Iris pigment epithelial cell (primary cell): ENCODE data around the gene DSC2.
"Not testable (repeated sequence)": the region's sequence is repeated elsewhere in the genome, so short reads cannot be mapped to it uniquely, and the experiment has no call there.

Experiments used
- DNase-seq: peaks from one replicate; pipeline ENCODE4 v3.0.0-alpha.2; 2011; ENCODE audit warnings: low read depth

DSC2 gene

GRCh38 chr18:31102025-31102684 is at the start of gene DSC2:
Gene DSC2, minus strand, starts transcription at chr18:31102421. Its CDS starts 450 bp downstream, at chr18:31101971.
- DNase-seq: no peak

DNA sequence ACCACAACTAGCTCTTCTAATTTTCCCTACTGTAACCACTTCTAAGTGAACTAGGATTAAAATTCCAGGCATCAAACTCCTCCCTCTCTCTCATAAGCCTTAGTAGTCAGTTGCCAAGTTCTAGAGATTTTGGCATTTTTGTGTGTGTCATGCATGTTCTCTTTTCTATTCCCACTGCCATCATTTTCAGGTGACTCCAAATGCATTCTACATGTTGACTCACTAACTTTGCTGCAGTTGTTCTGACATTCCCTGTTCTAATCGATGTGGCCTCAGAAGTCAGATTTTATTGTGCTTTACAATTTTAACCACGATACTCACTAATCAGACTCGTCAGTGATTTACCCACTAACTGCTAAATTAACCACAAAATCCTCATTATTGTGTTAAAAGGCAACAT is 47.1 kb upstream of the DSC2 start:
- peak; percentile 2 for DNase-seq

- no peak for DNase-seq
These were observed 46.4 kb upstream of the DSC2 start for GRCh38 chr18:31148600-31148999.

- DNase-seq: no peak
These were observed 44.6 kb upstream of the DSC2 start for GRCh38 chr18:31146809-31147208.

DNA sequence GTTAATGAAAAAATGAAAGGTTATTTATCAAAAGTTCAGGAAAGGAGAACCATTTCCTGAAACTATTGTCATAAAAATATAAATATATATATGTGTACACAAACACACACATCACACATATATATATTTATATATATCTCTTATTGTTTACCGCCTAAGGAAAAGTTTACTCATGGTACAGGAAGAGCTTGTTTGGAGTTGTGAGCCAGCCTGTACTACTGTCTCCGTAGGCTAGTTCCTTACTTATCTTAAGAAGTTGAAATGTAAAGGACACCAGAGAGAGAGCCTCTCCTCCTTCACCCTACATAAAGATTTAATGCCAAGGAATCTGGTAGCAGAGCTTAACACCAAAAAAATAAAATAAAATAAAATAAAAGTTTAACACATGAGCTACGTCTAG is 40.8 kb upstream of the DSC2 start:
- DNase-seq: no peak

- DNase-seq: no peak
These were observed 36.5 kb upstream of the DSC2 start for GRCh38 chr18:31138709-31139108.

DNA sequence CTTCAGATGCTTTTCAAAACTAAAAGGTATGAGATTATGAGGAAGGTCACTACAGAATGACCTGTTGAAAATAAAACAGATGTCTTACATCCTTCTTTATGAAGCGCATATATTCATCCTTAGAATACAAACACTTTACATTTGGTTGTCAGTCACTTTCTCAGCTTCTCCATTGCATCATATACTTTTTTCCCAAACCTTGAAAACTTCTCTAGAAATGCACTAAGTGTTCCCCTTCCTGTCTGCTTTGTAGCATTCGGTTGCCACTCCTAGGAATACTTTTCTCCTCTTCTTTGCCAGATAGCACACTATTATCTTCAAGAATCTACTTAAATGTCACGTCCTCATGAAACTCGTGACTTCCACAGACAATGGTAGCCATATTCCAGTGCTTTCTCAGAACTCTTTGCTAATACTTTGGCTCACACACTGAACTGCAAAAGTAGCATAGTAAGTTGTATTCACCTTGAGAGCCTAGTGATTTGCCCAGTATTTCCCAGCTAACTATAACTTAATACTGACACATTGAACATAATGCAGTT is 32.8 kb upstream of the DSC2 start:
- DNase-seq: no peak

DNA sequence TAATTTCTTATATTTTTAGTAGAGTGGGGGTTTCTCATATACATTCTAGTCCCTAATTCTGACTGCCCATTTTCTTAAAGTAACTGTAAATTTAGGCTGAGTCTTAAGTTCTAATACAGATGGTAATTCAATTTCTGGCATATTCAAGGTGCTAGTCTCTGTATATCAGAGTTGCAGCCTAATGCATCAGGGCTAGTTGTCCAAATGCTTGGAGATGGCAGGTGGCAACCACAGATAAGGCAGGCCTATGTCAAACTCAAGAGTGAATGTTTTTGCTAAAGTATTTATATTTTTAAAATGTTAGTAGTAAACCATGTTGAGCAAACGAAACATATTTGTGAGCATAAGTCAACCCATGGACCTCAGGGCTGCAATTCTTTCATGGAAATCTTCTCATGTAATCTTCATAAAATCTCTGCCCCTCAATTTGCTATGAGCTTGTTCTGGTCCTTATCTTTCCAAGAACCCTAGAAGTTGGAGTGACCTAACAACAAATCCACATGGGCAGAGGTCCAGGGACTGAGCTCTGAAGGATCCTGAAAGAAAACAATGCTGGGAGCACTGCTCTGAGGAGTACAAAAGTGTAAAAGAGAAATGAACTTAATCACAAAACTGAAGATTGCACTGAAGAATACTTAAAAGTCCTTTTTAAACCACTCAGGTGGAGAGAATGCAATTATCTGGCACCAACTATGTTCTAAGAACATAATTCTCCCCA is 27.3 kb upstream of the DSC2 start:
- DNase-seq: no peak

- DNase-seq: no peak
These were observed 23.7 kb upstream of the DSC2 start for GRCh38 chr18:31125878-31126277.

DNA sequence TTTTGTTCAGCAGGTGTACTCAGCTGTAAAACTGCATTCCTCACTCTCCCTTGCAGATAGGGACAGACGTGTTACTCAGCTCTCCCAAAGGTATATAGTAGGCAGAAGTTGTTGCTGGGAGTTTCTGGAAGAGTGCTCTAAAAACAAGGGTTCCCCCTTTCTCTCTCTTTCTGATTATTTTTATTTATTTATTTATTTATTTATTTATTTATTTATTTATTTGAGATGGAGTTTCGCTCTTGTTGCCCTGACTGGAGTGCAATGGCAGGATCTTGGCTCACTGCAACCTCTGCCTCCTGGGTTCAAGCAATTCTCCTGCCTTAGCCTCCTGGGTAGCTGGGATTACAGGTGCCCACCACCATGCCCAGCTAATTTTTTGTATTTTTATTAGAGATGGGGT is 20.9 kb upstream of the DSC2 start:
- DNase-seq: not testable (repeated sequence)

GRCh38 chr18:31120594-31120993 is 18.4 kb upstream of the DSC2 start:
- no peak for DNase-seq

DNA sequence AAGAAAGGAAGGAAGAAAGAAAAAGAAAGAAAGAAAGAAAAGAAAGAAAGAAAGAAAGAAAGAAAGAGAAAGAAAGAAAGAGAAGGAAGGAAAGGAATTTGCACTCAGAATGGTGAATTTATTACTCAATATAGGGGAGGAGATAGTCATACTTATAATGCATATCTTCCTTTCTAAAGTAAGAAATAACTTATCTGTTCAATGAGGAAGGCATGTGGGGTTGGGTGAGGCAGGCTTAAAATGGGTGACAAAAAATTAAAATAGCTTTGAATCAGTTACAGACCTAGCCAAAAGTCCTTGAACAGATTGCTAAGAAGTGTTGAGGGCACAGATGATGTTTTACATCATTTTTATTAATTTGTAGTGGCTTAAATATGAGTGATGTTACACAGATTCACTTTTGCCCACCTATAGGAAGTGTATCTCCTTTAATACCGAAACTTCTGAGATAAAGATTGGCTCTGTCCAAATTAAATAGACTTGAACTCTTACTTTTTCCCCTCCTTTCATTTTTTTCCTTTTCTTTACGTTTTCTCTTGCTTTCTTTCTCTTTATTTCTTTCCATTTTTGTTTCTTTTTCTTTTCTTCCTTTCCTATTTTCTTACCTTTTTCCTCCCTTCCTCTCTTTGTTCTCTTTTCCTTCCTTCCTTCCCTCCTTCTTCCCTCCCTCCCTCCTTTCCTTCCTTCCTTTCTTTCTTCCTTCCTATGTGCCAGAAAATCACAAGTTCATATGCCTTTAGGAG is 14.8 kb upstream of the DSC2 start:
- DNase-seq: no peak

DNA sequence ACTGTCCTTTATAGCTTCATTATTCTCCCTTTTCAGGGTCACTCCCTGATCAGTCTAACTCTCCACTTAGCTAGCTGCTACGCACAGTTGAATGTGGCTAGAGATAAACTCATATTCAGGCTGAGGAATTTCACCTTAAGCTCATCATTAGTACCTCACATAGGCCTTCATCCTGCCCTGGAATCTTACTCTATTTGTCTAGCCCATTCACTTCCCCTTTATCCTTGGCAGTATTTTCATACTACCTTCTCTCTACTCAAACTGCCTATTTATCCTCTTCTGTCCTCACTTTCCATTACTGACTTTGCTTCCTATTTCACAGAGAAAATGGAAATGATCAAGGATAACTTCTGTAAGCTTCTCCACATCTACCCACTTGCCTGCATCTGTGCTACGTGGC is 10.6 kb upstream of the DSC2 start:
- no peak for DNase-seq

GRCh38 chr18:31105733-31106132 is 3.5 kb upstream of the DSC2 start:
- DNase-seq: no peak

DNA sequence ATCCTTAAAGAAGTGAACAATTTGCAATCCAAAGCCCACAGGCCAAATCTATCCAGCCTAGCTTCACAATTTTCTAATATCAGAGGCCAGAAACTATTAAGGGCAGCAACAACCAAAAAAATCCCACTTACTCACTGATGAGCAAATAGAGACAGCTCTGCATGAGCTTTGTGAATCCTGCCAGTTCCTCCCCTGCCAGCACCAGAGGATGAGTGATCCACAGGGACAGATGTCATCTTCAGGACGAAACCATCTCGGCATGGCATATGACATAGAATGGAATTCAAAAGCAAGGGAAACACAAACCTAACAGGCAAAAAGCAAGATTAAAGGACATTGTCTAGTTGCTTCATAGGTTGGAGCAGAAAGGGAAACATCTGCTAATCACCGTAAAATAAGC is 2.2 kb upstream of the DSC2 start:
- no peak for DNase-seq

DNA sequence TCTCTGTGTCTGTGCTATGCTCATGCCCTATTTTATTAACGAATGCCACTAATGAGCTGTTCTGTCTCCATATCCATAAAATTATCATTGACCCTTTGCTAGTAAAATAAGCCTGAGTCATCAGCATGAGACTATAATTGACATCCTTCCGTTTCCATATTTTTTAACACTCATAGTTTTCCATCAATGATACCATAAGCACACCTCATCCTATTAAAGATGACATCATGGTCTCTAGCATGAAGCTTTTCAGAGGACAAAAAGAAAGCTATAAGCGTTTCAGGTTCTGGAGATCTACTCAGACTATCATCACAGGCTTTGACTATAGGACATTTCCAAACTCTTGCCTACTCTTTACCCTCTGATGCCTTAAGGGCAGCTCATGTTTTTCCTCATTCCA is 1.2 kb upstream of the DSC2 start:
- no peak for DNase-seq

- DNase-seq: no peak
These were observed 720 bp upstream of the DSC2 start for GRCh38 chr18:31102941-31103340.

- no peak for DNase-seq
These were observed 817 bp downstream of the DSC2 start for GRCh38 chr18:31101183-31102024.

DNA sequence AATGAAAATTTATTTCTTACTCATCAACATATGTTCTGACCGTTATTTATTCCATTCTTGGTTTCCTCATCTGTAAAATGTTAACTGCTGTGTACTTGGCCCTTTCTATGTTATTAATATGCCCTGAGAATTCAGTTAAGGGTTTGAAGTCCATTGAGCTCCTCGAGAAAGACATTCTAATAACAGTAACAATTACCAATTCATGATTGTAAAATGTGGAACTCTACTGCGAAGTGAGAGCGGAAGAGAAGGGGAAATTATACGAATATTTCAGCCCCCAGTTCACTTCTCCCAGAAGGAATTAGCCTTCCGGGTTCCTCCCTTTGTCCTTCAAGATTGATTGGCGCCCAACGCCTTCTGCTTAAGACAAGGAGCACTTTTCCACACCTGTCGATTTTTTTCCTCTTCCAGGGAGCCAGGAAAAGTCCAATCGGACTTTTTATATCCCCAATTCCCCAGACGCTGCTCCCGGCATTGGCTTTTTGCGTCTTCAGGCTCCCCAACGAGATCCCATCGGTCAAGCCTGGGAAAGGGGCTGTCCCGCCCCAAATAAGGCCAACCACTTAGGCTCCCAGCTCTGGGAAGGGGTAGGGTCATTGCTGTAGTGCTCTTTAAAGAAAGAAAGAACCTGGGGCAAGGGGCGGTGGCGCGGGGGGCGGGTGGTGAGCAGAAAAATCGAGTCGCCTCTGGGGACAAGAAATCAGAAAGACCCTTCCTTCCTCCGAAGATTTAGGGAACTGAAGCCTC is 1.6 kb downstream of the DSC2 start:
- no peak for DNase-seq

- DNase-seq: no peak
These were observed 2.6 kb downstream of the DSC2 start for GRCh38 chr18:31099450-31100230.
